ENCODE data around the gene HMGCS2. TPM values are rescaled to one million over a fixed set of nuclear protein-coding genes. Genes with fewer than 3 reads are reported as not detected.

Gene HMGCS2
- total and polyA plus RNA-seq, 9 of the 15 experiments (the other 6 are each of a cell fraction or from before 2014, with no cell fraction given), result 0.13 TPM; not detected in 8

GRCh38 chr1:119724611-119725218, 44.0 kb downstream of the HMGCS2 start (continued):
- TF ChIP-seq, protein P1, sequence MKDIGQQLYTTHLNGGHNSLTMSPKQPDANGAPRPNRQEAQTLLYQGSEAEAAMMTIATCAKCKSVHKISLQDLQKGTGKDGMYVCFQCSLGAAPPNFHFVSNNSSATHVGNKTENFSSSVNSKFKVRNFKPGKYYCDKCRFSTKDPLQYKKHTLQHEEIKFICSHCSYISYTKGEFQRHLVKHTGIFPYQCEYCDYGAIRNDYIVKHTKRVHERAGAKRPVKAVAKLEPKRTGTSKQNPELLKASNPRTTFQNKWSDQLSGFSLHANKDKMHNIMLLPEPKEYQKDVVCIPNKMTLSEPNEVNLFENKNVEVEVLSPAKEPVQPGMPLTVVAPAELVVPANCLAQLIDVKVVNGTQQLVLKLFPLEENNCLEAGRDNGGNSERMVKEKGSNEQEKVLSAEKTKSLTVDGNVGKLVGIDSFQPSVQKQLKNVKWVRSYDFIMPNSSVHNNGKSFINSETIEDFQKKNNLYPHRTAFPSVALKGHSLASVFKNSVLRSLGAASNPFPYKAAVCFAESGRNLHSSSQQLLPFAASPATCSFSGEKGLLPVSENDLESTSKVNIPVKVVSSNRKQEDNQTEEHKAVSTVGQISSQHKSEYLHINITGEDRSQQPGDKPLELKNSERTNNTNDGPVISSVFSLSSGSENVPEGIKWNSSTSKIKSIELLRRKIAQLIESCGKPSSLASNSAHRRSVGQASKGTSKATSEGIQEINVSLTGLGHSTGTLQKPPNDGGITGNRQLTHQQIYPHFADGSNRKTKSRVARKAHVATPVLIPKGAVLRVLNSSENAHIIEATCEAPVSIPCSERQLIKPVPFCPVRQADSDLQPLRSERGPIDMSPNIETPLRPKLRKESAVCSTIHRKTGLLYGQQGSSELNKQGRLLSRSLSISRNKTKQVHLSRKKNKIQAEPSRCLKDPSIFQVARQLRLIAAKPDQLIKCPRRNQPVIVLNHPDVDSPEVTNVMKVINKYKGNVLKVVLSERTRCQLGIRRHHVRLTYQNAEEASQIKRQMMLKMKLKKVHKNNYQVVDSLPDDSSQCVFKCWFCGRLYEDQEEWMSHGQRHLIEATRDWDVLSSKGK (CRISPR knock-in tag; IDR thresholded peaks at IDR 0.05), result no peak
- no peak for TF ChIP-seq NFE2 (IDR thresholded peaks at IDR 0.05; ENCODE audit: low read depth)
- TF ChIP-seq HDAC1 (IDR thresholded peaks at IDR 0.05), result no peak
- TF ChIP-seq SPI1 (IDR thresholded peaks at IDR 0.05; ENCODE audit: borderline replicate concordance, low read depth, low read length), result no peak
- no peak for TF ChIP-seq ZNF24 (IDR thresholded peaks at IDR 0.05)
- TF ChIP-seq TSC22D4 (tag; IDR thresholded peaks at IDR 0.05), result no peak
- TF ChIP-seq ZBTB1 (CRISPR knock-in tag; IDR thresholded peaks at IDR 0.05; ENCODE audit: borderline replicate concordance, low read depth), result no peak
- TF ChIP-seq HDAC8 (tag; IDR thresholded peaks at IDR 0.05), result no peak

DNA sequence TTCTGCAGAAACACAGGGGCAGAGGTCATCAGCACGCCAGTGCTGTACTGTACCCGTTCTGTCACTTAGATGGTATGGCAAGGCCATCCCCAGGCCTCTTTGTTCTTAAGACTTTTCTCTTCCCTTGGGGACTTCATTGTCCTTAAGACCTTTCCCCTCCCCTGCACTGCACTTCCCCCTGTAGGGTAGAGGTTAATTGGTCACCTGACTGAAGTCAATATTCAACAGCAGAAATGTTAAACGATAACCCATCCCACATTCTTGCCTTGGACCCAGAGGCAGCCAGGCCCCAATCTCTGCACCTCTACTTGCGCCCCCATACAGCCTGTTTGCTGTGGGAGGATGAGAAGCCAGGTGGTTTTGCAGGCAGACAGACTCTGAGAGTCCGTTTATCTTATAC, 46.8 kb downstream of the HMGCS2 start:
- ChIA-PET POLR2A (interaction anchor here (3.3 kb wide), 1 partner anchor 12 kb away, joined by 10 read pairs; no protein-coding TSS in a partner anchor), CTCF (ENCODE audit: low intra/inter-chr PET ratio) (no interaction called here)
- in situ Hi-C loops (cut with MboI), result no loop called here
- no peaks in the 10 kb centered on the region for H3K4me1 ChIP-seq (replicated peaks in 1 of 2; ENCODE audit: control insufficient read depth in 2 of 2, insufficient read depth in 2 of 2, low read length in 2 of 2)
- intact Hi-C loops (cut with micrococcal nuclease), result no loop called here
- H3K9ac ChIP-seq (ENCODE audit: insufficient read depth in 1 of 2, low read depth in 2 of 2, low read length in 2 of 2), result no peak overlapping the region
- H3K4me3 ChIP-seq, result no peak overlapping the region
- peaks cover 26% of the 10 kb centered on the region; the same call in 2 of the 3 replicates for H3K79me2 ChIP-seq (ENCODE audit: control insufficient read depth, insufficient read depth, low read length)
- H2AFZ ChIP-seq (ENCODE audit: low read depth, low read length), result no peak overlapping the region
- DNase-seq (ENCODE audit: extremely low read depth in 1 of 4, low spot score in 3 of 4) (no peak), FAIRE-seq (no peak), ATAC-seq (no peak)
- H3K27ac ChIP-seq (ENCODE audit: extremely low read depth, low read depth, low read length), result no peak overlapping the region
- TF ChIP-seq TCF3 (CRISPR knock-in tag; IDR thresholded peaks at IDR 0.05) (no peak), KDM5B (IDR thresholded peaks at IDR 0.05; ENCODE audit: insufficient replicate concordance, low read depth, low read length) (no peak), GABPA (tag; conservative IDR thresholded peaks at IDR 0.05; ENCODE audit: low read depth) (no peak), MCM7 (IDR thresholded peaks at IDR 0.05) (no peak), MCM3 (IDR thresholded peaks at IDR 0.05) (no peak), ZZZ3 (IDR thresholded peaks at IDR 0.05) (no peak)
- TF ChIP-seq, protein P2, sequence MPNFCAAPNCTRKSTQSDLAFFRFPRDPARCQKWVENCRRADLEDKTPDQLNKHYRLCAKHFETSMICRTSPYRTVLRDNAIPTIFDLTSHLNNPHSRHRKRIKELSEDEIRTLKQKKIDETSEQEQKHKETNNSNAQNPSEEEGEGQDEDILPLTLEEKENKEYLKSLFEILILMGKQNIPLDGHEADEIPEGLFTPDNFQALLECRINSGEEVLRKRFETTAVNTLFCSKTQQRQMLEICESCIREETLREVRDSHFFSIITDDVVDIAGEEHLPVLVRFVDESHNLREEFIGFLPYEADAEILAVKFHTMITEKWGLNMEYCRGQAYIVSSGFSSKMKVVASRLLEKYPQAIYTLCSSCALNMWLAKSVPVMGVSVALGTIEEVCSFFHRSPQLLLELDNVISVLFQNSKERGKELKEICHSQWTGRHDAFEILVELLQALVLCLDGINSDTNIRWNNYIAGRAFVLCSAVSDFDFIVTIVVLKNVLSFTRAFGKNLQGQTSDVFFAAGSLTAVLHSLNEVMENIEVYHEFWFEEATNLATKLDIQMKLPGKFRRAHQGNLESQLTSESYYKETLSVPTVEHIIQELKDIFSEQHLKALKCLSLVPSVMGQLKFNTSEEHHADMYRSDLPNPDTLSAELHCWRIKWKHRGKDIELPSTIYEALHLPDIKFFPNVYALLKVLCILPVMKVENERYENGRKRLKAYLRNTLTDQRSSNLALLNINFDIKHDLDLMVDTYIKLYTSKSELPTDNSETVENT (CRISPR knock-in tag; IDR thresholded peaks at IDR 0.05), result no peak
- H3K27me3 ChIP-seq (ENCODE audit: control insufficient read depth in 2 of 2, insufficient read depth in 2 of 2, low read length in 2 of 2), result no peaks in the 10 kb centered on the region
- H3K9me3 ChIP-seq (replicated peaks; ENCODE audit: control insufficient read depth, insufficient read depth, low read depth, low read length), result no peaks in the 10 kb centered on the region
- BruUV-seq (replicated peaks), result no TSS peak
- peaks cover 14% of the 10 kb centered on the region for H3K36me3 ChIP-seq (ENCODE audit: control insufficient read depth, insufficient read depth, low read length)
- no peak overlapping the region for H3K4me2 ChIP-seq (ENCODE audit: insufficient read depth, low read length)
- H4K20me1 ChIP-seq (replicated peaks; ENCODE audit: control insufficient read depth, insufficient read depth, low read length), result peaks cover 24% of the 10 kb centered on the region; the same call in 1 of the 2 replicates
- 54% methylated on average over 5 of the region's 5 CpGs for WGBS (ENCODE audit: insufficient coverage, low coverage, missing lambda C conversion rate)
- no peaks in the 10 kb centered on the region for H3K9me1 ChIP-seq (ENCODE audit: control insufficient read depth, insufficient read depth, low read length)

Measured in K562 (cell line).